Brain (organoid and tissue), 1 donor: ENCODE data around the gene LARP4. TPM values are rescaled to one million over a fixed set of nuclear protein-coding genes. Genes with fewer than 3 reads are reported as not detected.

ENCODE experiments used
- polyA plus RNA-seq: library from polyadenylated mRNA; stranded (reverse); fragments of 350-450 nt; fragmentation: Illumina TruSeq; extraction: RNeasy Lipid Tissue Mini Kit (QIAGEN cat#74804); gene quantifications from one replicate; pipeline ENCODE4 v1.2.3, GENCODE V29; 2015; ENCODE audit warnings: low read depth, low replicate concordance; ENCODE audit not compliant: insufficient read depth

The LARP4 gene
- polyA plus RNA-seq, 1 donor from 2014 or later: 6.1 TPM

Other genes with a start within 250 kb of the LARP4 start
- gene CERS5, start 233.5 kb upstream of the LARP4 start, polyA plus RNA-seq: 33.5 TPM
- 12.5 TPM for gene LIMA1, start 117.4 kb upstream of the LARP4 start, polyA plus RNA-seq
- gene FAM186A, start 4.3 kb upstream of the LARP4 start, polyA plus RNA-seq: not detected
- 23.0 TPM for gene DIP2B, start 104.1 kb downstream of the LARP4 start, polyA plus RNA-seq